ENCODE results near the gene CACNA2D1. TPM values are rescaled to one million over a fixed set of nuclear protein-coding genes. Genes with fewer than 3 reads are reported as not detected.

Gene CACNA2D1
- total RNA-seq, 1 experiment from 2014 or later, result 9.8 TPM

- TF ChIP-seq SIN3A (IDR thresholded peaks at IDR 0.05; ENCODE audit: borderline replicate concordance, insufficient read depth, low read depth, low read length), result no peak
- TF ChIP-seq POLR2AphosphoS5 (IDR thresholded peaks at IDR 0.05; ENCODE audit: low read depth, low read length), result no peak
- TF ChIP-seq CTCF (IDR thresholded peaks at IDR 0.05), result peak; percentile 66; the same call in 1 of the 2 replicates
- H3K36me3 ChIP-seq (ENCODE audit: control insufficient read depth, insufficient read depth, low read length), result no peaks in the 10 kb centered on the region
- H3K4me1 ChIP-seq (ENCODE audit: control insufficient read depth, insufficient read depth, low read length), result no peaks in the 10 kb centered on the region
- no peaks in the 10 kb centered on the region for H3K9me3 ChIP-seq (ENCODE audit: control insufficient read depth, insufficient read depth, low read depth, low read length)
- in situ Hi-C loops (cut with HindIII; ENCODE audit: low pct_unique_long_range_greater_than_20kb, low sequenced_read_pairs) (no loop called here), intact Hi-C loops (cut with micrococcal nuclease; ENCODE audit: unreplicated experiment) (loop anchor here (1.0 to 10.0 kb wide), 5 partner anchors 190 to 493 kb away; no protein-coding TSS in a partner anchor)
- H3K27me3 ChIP-seq (ENCODE audit: control insufficient read depth, insufficient read depth, low read length), result no peaks in the 10 kb centered on the region
- DNase-seq (ENCODE audit: low read depth, low spot score) (peak; percentile 20), ATAC-seq (no peak)
- no TSS peak for BruUV-seq (replicated peaks)
- no peak overlapping the region for H3K27ac ChIP-seq (ENCODE audit: low read length)
- H3K4me3 ChIP-seq (ENCODE audit: low read depth in 2 of 2, low read length in 2 of 2), result no peak overlapping the region
- POLR2A ChIA-PET, result no interaction called here
- CTCF ChIA-PET, result interaction anchor here (0.9 kb wide), 1 partner anchor 371 kb away, joined by 3 read pairs; no protein-coding TSS in a partner anchor
Observed at GRCh38 chr7:82234457-82235049, 209.0 kb downstream of the CACNA2D1 start.

GRCh38 chr7:82230811-82231581, 212.6 kb downstream of the CACNA2D1 start:
- CTCF ChIA-PET, result interaction anchor here (0.6 kb wide), 1 partner anchor 27 kb away, joined by 3 read pairs; no protein-coding TSS in a partner anchor
- in situ Hi-C loops (cut with HindIII; ENCODE audit: low pct_unique_long_range_greater_than_20kb, low sequenced_read_pairs), result no loop called here
- POLR2A ChIA-PET, result interaction anchor here (0.6 kb wide), 1 partner anchor 9 kb away, joined by 3 read pairs; no protein-coding TSS in a partner anchor
- Histone ChIP-seq H3K4me3 (ENCODE audit: low read depth in 2 of 2, low read length in 2 of 2) (no peak overlapping the region), H3K27ac (ENCODE audit: low read length) (no peak overlapping the region), H3K36me3 (ENCODE audit: control insufficient read depth, insufficient read depth, low read length) (no peaks in the 10 kb centered on the region), H3K9me3 (ENCODE audit: control insufficient read depth, insufficient read depth, low read depth, low read length) (no peaks in the 10 kb centered on the region), H3K4me1 (ENCODE audit: control insufficient read depth, insufficient read depth, low read length) (no peaks in the 10 kb centered on the region), H3K27me3 (ENCODE audit: control insufficient read depth, insufficient read depth, low read length) (no peaks in the 10 kb centered on the region)
- TF ChIP-seq TCF7L2 (IDR thresholded peaks at IDR 0.05; ENCODE audit: low read depth, low read length) (no peak), SIN3A (IDR thresholded peaks at IDR 0.05; ENCODE audit: borderline replicate concordance, insufficient read depth, low read depth, low read length) (no peak), REST (IDR thresholded peaks at IDR 0.05; ENCODE audit: insufficient read depth in 1 of 2, low read depth in 2 of 2, low read length in 1 of 2) (no peak), POLR2AphosphoS5 (IDR thresholded peaks at IDR 0.05; ENCODE audit: low read depth, low read length) (no peak), CTCF (IDR thresholded peaks at IDR 0.05) (no peak)
- intact Hi-C loops (cut with micrococcal nuclease; ENCODE audit: unreplicated experiment), result loop anchor here (5.0 to 10.0 kb wide), 3 partner anchors 186 to 374 kb away; no protein-coding TSS in a partner anchor
- DNase-seq (ENCODE audit: low read depth, low spot score) (no peak), ATAC-seq (no peak)
- no TSS peak for BruUV-seq (replicated peaks)
